Spleen (tissue), 11 donors: Measurements from ENCODE around the gene SLC29A3. TPM values are rescaled to one million over a fixed set of nuclear protein-coding genes. Genes with fewer than 3 reads are reported as not detected.

Experiments
- DNase-seq: peaks from one replicate; pipeline ENCODE4 v3.0.0-alpha.2; 2020
- H3K27ac ChIP-seq, 8 donors: fragments of 200-600 bp; sonication (generic) in 7 of 8; 1 replicate in 4 of 8; 2 replicates in 4 of 8; pipeline versions ENCODE4 v1.5.0 to v1.8.0; 2016 to 2021; ENCODE audit warnings: inconsistent platforms in 4 of 8, mild to moderate bottlenecking in 4 of 8, moderate library complexity in 1 of 8
- H3K27me3 ChIP-seq, 7 donors: fragments of 200-600 bp; sonication (generic) in 6 of 7; replicated peaks in 1 of 7; 1 replicate in 4 of 7; 2 replicates in 3 of 7; pipeline versions ENCODE4 v1.5.0 to v1.8.0; 2016 to 2021; ENCODE audit warnings: inconsistent platforms in 3 of 7, mild to moderate bottlenecking in 1 of 7
- H3K36me3 ChIP-seq, 6 donors: fragments of 200-600 bp; sonication (generic) in 5 of 6; 1 replicate in 4 of 6; 2 replicates in 2 of 6; pipeline versions ENCODE4 v1.5.0 to v1.8.0; 2016 to 2021; ENCODE audit warnings: inconsistent platforms in 2 of 6
- H3K4me1 ChIP-seq, 6 donors: fragments of 200-600 bp; sonication (generic) in 5 of 6; 1 replicate in 3 of 6; 2 replicates in 3 of 6; pipeline versions ENCODE4 v1.5.0 to v1.8.0; 2016 to 2021; ENCODE audit warnings: inconsistent platforms in 3 of 6
- H3K4me3 ChIP-seq, 8 donors: fragments of 200-600 bp; sonication (generic) in 7 of 8; 1 replicate in 4 of 8; 2 replicates in 4 of 8; pipeline versions ENCODE4 v1.5.0 to v1.8.0; 2016 to 2021; ENCODE audit warnings: inconsistent platforms in 4 of 8, mild to moderate bottlenecking in 4 of 8, moderate library complexity in 2 of 8
- H3K9me3 ChIP-seq, 8 donors: fragments of 200-600 bp; sonication (generic) in 7 of 8; 1 replicate in 4 of 8; 2 replicates in 4 of 8; pipeline versions ENCODE4 v1.5.0 to v1.8.0; 2016 to 2021; ENCODE audit warnings: inconsistent platforms in 4 of 8
- CTCF ChIP-seq, 11 experiments: fragments of 200-600 bp in 7 of 11; fragments of 450-650 bp in 4 of 11; sonication (generic) in 4 of 11; IDR thresholded peaks in 8 of 11; conservative IDR thresholded peaks in 3 of 11; 1 replicate in 7 of 11; 2 replicates in 4 of 11; pipeline versions ENCODE4 v1.4.0 to v1.8.0; 2016 to 2021; ENCODE audit warnings: antibody characterized with exemption in 11 of 11, inconsistent platforms in 4 of 11, mild to moderate bottlenecking in 1 of 11
- POLR2A ChIP-seq, 3 donors: fragments of 450-650 bp; IDR thresholded peaks; one replicate each; pipeline ENCODE4 v1.5.1; 2017; ENCODE audit warnings: antibody characterized with exemption in 3 of 3, mild to moderate bottlenecking in 1 of 3
- POLR2AphosphoS5 ChIP-seq, 3 donors: sonication (generic); formaldehyde crosslinking; IDR thresholded peaks; one replicate each; pipeline ENCODE4 v1.5.1; 2017; ENCODE audit warnings: antibody characterized with exemption in 3 of 3
- WGBS, 5 donors: extraction: QIAGEN DNeasy Blood & Tissue Kit in 3 of 5; methylation state at CpG; one replicate each; pipeline versions ENCODE4 v1.1.5 to v1.1.7; 2013 to 2018; 5-methylcytosine and 5-hydroxymethylcytosine counted together
- intact Hi-C: fragments of 100-400 bp; cut with DNase I; formaldehyde crosslinking; loops from one replicate; pipeline ENCODE4 v1.15.0; 2023; ENCODE audit warnings: low total_unique reads
- polyA plus RNA-seq, 3 donors: library from polyadenylated mRNA; stranded (reverse); fragments of 200-250 nt; gene quantifications; one replicate each; pipeline ENCODE4 v1.2.1, GENCODE V29; 2013
- total RNA-seq, 7 donors: library from RNA; depleted of rRNA in 3 of 7; stranded (reverse); fragments of >200 nt in 3 of 7; fragmentation: NEBNext Ultra II Directional in 4 of 7; extraction: Animal tissue kit (Norgen Biotek cat#: 25700) in 4 of 7; gene quantifications; one replicate each; pipeline versions ENCODE4 v1.1.0 to v1.2.1, GENCODE V29; 2016 to 2021
- donor health status: healthy with polysubstance abuse.
- donor health status: DM: no; HTN: no; CAD: no; lungs with moderate emphysema.
- donor health status: DM: no; HTN: no; CAD: no.
- donor health status: Bipolar disorder and iron deficiency.
- donor health status: healthy.
- donor health status: DM: no; HTN: no; CAD: no.
- donor health status: DM: yes; HTN: yes; CAD: no.

SLC29A3 gene
- total and polyA plus RNA-seq, 10 donors = 3.3 to 15.6 (median 7.7) TPM

- H3K4me3 ChIP-seq = no peak overlapping the region
- H3K27ac ChIP-seq = no peak overlapping the region
- intact Hi-C loops = loop anchor here (10.0 kb wide), 2 partner anchors 426 to 506 kb away; no protein-coding TSS in a partner anchor
- TF ChIP-seq CTCF (IDR thresholded peaks at IDR 0.05 in 8 of 11, conservative IDR thresholded peaks at IDR 0.05 in 3 of 11) = no peak
- H3K4me1 ChIP-seq = peaks cover 0 to 8% (median 5%) of the 10 kb centered on the region in 6 donors
- no peaks in the 10 kb centered on the region for H3K9me3 ChIP-seq
- DNase-seq = no peak
- no peaks in the 10 kb centered on the region for H3K36me3 ChIP-seq
- peaks cover 0 to 42% (median 0%) of the 10 kb centered on the region in 7 donors for H3K27me3 ChIP-seq
- 83 to 91% (median 85%) methylated on average over 8 of the region's 8 CpGs for WGBS, 5 donors
Observed at GRCh38 chr10:71388583-71389310, 69.7 kb downstream of the SLC29A3 start.

DNA sequence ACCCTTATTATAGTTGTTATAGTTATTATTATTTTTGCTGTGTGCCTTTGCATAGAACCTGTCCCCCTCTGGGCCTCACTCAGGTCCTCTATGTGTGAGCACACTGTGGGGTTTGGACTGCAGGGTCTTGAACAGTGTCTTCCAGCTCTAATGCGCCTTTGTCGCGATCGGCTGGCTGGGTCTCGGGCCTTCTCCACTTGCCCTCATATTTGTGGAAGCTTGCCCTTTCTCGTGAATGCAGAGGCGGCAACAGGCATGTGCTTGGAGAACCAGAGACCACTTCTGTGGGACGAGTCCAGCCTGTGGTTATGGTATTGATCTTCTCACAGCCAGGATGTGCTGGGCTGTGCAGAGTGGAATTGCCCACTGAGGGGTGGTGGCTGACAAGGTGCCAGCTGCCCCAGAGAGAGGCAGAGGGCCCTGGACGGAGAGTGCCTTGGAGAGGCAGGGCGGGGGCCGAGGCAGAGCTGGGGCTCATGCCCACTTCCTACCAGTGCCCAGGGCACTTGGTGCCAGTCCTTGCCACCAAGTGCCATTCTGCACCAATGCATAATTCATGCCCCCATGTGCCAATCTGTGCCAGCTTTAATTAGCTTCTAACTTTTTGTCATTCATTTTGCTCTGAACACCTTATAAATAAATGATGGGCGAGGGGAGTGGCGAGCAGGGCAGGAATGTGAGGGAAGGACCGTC is 70.9 kb downstream of the SLC29A3 start:
- 82 to 87% (median 84%) methylated on average over 14 of the region's 14 CpGs for WGBS, 5 donors
- intact Hi-C loops = loop anchor here (10.0 kb wide), 3 partner anchors 315 to 505 kb away; no protein-coding TSS in a partner anchor
- H3K27ac ChIP-seq = no peak overlapping the region
- H3K4me3 ChIP-seq = no peak overlapping the region
- H3K36me3 ChIP-seq = no peaks in the 10 kb centered on the region
- DNase-seq = no peak
- H3K9me3 ChIP-seq = no peaks in the 10 kb centered on the region
- TF ChIP-seq POLR2AphosphoS5 (IDR thresholded peaks at IDR 0.05) = no peak
- no peak for TF ChIP-seq CTCF (IDR thresholded peaks at IDR 0.05 in 8 of 11, conservative IDR thresholded peaks at IDR 0.05 in 3 of 11)
- TF ChIP-seq POLR2A (IDR thresholded peaks at IDR 0.05) = no peak
- H3K4me1 ChIP-seq = no peaks in the 10 kb centered on the region
- H3K27me3 ChIP-seq = peaks cover 0 to 46% (median 0%) of the 10 kb centered on the region in 7 donors

DNA sequence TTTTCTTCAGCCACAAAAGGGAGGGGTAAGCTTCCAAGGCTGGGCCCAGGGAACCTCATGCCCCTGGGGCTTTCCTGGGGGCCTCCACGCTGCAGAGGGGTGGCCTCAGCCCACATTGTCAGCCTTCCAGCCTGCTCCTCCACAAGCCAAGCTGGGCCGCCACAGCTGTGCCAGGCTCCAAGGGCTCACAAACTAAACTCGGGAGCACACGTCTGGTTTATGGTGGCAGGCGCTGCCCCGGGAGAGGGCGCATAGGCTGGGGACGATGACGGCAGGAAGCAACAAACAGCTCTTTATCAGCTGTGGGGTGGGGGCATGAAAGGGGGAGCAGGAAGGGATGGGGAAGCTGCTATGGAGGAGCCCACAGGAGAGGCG is 71.4 kb downstream of the SLC29A3 start:
- intact Hi-C loops = loop anchor here (10.0 kb wide), 1 partner anchor 314 kb away; no protein-coding TSS in a partner anchor
- H3K9me3 ChIP-seq = no peaks in the 10 kb centered on the region

More for the DNA sequence above, 71.4 kb downstream of the SLC29A3 start:
- TF ChIP-seq POLR2A (IDR thresholded peaks at IDR 0.05) (no peak), POLR2AphosphoS5 (IDR thresholded peaks at IDR 0.05) (no peak), CTCF (IDR thresholded peaks at IDR 0.05 in 8 of 11, conservative IDR thresholded peaks at IDR 0.05 in 3 of 11) (no peak)
- DNase-seq = no peak
- no peaks in the 10 kb centered on the region for H3K4me1 ChIP-seq
- H3K36me3 ChIP-seq = no peaks in the 10 kb centered on the region
- WGBS, 5 donors = 9 to 21% (median 15%) methylated on average over 10 of the region's 10 CpGs
- no peak overlapping the region for H3K4me3 ChIP-seq
- no peak overlapping the region for H3K27ac ChIP-seq
- peaks cover 0 to 52% (median 0%) of the 10 kb centered on the region in 7 donors for H3K27me3 ChIP-seq
